C1 segment of cervical spinal cord (tissue), 14 donors: ENCODE measurements around the gene PTPRD.
"Not testable (repeated sequence)": the region's sequence is repeated elsewhere in the genome, so short reads cannot be mapped to it uniquely, and the experiment has no call there.

Experiments
- DNase-seq, 14 donors: peaks; one replicate each; lab custom pipeline; 2025; lab: John Stamatoyannopoulos, UW

PTPRD gene

DNA sequence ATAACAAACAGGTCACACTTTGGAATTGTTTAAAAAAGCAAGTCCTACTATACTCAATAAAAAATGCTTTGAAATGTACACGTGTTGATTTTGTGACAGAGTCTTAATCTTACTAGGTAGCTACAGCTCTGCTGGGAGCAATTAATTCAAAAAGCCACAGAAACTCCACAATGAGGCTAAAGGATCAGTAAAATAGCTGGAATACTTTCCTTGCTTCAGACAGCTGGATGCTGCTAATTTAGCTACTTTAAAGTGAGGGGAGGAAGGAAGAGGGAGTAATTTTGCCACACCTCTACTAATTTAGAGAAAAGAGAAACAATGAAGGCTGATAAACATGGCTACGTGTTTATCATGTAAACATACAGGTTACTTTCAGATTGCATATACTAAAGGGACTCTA, 1885.6 kb downstream of the PTPRD start:
- DNase-seq = no peak

DNA sequence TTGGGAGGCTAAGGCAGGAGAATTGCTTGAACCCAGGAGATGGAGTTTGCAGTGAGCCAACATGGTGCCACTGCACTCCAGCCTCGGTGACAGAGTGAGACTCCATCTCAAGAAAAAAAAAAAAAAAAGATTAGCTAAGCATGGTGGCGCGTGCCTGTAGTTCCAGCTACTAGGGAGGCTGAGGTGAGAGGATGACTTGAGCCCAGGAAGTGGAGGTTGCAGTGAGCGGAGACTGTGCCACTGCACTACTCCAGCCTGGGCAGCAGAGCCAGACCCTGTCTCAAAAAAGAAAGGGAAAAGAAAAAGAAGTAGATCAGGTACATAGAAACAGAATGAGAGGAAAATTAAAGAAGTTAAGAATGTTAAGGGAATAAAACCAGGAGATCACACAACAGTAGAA, 1886.1 kb downstream of the PTPRD start:
- no peak for DNase-seq

DNA sequence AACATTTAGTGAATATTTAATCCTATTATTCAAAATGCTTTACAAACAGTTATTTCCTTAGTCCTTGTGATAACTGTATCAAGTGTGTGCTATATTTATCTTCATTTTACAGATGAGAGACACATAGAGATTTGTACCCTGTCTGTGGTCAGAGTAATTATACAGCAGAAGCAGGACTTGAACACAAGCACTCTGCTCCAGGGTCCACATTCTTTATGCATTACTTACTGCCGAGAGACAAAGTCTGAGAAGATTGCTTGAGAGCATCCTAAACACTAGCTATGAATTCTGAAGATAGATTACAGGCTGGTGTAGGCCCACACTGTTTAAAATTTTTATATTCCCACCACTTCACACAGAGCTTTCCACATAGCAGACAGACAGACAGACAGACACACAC, 1887.2 kb downstream of the PTPRD start:
- no peak for DNase-seq

DNA sequence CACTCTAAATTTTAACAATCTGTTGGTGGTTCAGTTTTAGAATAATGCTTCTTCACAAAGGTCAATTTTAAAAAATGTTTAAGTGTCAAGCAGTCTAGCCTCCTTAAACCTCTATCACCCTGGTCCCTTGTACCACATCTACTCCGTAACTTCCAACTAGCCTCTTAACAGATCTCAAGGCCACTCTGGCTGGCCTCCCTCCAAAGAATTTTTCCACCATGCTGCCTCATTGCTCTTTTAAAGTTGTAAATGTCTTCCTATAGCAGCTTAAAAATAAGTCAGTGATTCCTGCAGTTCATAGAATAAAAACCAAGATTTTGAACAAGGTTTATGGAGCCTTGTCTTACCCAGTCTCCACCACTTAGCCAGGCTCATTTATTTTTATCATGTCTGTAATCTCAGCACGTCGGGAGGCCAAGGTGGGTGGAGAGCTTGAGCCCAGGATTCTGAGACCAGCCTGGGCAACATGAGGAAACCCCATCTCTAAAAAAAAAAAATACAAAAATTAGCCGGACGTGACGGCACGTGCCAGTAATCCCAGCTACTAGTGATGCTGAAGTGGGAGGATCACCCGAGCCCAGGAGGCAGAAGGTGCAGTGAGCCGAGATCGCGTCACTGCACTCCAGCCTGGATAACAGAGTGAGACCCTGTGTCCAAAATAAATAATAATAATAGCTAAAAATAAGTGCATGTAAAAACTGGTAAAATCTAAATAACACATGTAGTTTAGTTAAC, 1888.4 kb downstream of the PTPRD start:
- DNase-seq = peak in 1 of 14 donors; percentile 41

DNA sequence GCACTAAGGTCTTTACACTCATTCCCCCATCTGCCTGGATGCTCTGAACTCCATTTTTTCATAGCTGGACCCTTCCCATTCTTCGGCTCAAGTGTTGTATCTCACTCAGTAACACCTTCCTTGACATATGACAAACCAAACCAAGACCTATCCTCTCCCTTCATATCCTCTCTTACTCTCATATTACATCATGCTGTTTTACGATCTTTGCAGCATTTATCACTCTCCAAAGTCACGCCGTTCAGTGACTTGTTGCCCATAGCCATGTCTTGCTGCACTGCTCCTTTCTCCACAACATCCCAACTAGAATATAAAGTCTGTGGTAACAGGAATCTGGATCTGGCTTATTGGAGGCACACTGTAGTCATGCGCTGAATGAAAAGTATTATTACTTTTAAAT, 1889.6 kb downstream of the PTPRD start:
- DNase-seq = no peak

DNA sequence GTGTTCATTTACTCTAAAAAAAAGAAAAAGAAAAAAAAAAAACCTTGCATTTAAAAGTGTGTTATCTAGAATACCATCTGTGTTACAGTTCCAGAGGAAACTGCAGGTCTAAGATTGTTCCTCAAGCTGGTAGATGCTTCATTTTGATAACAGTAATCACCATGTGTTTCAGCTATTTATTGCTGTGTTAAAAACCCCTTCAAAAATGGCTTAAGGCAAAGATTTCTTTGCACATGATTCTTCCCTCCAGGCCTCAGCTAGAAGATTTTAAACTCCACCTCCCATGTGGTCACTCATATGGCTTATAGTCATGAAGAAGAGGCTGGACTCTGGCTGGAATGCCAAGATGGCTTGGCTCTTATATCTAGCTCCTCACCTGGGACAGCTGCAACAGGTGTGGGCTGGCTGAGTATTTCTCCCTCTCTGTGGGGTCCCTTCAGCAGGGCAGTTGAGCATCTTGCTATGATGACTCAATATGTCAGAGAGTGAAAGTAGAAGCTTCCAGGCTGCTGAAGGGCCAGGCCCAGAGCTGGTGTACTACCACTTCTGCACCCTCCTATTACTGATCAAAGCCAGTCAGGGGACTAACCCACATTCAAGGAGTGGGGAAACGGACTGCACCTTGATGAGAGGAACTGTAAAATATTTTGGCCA, 1892.8 kb downstream of the PTPRD start:
- DNase-seq = no peak

DNA sequence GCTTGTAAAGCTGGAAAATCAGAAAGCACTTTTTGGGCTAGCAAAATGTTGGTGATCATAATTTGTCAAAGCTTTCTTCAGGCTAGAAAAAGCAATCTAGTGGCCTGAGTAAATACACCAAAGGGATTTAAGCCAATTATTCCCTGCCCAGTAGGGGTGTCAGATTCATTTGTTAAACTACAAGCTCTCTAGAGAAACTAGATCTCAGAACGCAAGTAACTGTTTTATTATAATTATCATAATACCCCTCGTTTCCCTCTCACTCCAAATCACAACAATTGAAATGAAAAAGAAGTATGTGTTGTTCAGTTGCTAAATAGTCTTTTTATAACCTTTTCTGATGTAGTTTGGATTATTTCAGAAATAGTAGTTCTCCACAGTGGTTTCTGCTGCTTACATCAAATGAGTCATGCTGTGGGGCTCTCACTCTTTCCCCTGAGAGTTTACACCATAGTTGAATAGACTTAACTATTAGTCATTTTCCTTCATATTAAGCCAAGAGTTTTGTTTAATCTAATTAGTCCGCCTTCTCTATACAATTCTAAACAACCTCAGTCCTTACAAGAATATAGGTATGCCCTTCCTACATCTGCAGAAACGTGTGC, 1894.6 kb downstream of the PTPRD start:
- no peak for DNase-seq

DNA sequence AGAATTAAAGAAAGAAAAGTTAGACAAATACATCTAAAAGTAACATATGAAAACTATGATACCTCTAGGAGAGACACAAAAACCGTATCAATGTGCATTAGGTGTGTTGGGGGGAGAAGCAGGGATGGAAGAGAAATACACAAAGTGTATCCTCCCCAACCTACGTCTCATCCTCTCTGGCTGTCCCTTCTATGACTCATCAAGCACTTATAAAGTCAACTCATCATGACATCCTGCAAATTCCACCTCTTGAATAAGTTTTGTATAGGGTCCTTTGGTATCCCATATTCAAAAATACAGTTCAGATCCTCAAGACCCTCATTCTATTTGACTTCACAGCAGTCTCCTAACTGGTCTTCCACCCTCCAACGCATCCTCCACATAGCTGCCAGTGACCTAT, 1895.7 kb downstream of the PTPRD start:
- no peak for DNase-seq

DNA sequence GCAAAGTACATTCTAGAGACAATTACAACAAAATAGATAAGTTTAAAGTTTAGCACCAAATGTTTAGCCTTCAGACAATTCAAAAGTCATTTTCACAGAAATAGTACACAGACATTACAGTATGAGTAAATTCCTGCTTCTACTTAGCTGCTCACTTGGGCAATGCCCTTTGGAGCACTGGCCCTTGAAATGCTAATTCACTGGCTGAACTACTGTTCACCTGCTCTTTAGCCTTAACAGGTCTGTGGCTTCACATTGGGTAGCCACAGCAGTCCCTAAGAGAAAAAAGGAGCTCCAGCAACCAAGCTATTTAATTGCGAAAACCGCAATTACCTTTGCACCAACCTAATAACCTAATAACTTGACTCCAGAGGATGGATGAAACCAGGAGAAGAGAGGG, 1897.0 kb downstream of the PTPRD start:
- DNase-seq = no peak

DNA sequence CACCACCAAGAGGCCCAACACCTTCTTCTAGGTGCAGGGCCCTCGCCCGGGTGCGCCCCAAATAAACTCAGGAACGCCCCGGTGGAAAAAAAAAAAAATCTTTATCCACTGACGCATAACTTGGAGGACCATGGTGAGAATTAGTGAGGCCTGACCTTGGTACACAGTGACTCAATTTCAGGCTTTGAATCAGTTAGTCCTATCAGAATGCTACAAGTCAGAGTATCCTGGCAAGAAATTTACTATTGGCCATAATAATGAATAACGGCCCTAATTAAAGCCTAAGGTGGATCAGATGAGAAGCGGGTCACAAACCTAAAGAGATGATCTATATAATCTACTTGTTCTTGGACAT, 1899.0 kb downstream of the PTPRD start:
- no peak for DNase-seq

DNA sequence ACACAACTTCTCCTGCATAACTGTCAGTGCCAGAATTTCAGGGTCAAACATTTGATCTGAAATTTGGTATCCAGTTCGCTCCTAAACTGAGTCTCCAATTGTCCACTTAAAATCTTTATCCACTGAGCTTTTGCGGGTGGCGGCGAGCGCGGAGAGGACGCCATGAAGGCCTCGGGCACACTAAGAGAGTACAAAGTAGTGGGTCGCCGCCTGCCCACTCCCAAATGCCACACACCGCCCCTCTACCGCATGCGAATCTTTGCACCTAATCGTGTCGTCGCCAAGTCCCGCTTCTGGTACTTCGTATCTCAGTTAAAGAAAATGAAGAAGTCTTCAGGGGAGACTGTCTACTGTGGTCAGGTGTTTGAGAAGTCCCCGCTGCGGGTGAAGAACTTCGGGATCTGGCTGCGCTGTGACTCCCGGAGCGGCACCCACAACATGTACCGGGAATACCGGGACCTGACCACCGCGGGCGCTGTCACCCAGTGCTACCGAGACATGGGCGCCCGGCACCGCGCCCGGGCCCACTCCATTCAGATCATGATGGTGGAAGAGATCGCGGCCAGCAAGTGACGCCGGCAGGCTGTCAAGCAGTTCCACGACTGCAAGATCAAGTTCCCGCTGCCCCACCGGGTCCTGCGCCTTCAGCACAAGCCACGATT, 1899.5 kb downstream of the PTPRD start:
- DNase-seq = no peak

DNA sequence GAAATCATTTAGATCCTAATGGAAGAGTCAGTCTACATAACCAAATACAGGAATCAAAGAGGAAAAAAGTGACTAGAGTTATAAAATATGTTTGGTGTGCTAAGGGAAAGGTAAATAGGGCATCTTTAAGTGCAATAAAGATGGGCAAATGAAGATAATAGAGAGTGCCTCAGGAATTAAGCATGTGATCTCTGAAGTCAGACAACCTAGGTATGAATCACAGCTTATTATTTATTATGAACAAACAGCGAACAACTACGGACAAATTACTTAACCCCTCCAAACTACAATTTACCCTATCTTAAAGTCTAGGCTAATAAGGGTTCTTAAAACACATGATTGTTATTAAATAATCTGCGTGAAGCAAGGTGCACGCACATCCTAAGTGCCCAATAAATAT, 1903.1 kb downstream of the PTPRD start:
- DNase-seq = no peak

DNA sequence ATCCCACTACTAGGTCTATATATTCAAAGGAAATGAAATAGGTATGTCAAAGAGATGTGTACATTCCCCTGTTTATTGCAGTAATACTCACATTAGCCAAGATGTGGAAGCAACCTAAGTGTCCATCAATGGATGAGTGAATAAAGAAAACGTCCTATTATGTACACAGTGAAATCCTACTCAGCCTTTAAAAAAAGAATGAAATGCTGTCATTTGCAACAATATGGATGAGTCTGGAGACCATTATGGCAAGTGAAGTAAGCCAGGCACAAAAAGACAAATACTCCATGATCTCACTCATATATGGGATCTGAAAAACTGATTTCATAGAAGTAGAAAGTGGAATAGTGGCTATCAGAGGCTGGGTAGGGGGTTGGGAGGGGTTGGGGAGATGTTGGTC, 1904.1 kb downstream of the PTPRD start:
- DNase-seq = no peak

DNA sequence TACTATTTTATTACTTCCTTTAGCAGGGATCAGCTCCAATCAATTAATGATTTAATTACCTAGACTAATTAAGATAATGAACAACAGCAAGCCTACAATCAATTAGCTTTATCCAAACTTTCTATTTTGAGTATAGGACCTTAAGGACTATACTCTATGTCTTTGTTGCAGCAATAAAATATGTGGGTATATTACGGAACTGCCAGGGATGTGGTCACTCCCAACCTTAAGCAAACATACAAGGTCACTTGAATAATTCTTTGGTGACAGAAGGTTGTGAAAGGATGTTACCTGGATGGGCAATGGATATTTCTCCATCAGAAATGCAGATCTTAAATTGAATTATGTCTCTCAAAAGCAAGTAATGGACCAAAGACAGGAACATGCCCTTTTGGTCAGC, 1905.8 kb downstream of the PTPRD start:
- DNase-seq = no peak

DNA sequence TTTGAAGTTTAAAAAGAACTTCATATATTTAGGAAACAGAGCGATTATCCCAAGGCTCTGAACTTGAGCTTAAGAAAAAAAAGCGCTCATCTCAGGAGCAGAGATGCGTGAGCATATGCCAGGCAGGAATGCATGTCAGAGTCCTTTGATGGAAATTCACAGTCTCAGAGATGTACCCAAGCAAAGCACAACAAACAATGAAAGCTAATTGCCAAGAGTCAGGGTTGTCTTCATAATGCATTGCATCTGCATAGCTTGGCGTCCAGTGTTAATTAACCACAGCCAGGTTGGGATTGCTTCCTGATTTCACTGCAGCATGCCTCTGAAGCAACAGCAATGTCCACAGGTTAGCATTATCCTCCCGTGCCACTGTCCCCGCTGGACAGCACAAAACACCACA, 1906.3 kb downstream of the PTPRD start:
- peak in 1 of 14 donors; percentile 58 for DNase-seq

DNA sequence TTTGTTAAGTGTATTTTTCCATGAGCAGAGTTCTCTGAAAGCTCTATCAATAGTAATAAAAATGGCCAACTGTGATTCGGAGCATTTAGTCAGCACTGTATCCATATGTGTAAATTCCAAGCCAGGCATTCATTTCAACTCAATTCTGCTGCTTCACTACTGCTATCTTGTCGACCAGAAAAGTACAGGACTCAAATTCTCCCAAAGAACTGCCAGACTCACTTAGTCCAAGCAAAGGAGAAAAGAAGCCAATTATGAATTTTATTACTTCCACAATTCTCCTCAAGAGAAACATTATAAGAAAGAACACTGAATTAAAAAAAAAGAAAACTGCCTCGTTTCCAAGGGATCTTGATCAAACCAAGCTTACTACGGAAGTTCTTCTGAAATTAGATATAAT, 1906.9 kb downstream of the PTPRD start:
- peak in 1 of 14 donors; percentile 28 for DNase-seq

DNA sequence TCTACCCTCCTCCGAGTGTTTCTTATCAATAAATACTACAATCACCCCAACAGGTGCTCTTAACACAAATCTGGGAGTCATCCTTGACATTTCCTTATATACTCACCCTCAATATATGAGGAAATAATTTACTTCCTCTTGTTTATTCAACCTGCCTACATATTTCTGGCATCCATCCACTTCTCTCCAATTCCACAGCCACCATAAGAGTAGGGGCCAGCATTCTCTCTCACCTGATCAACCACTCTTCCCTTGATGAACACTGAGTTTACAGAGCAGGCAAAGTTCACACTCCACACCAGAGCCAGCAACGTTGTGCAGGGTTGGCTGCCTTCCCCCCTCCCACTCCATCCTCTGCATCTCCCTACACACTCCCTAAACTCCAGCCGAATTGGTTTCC, 1908.9 kb downstream of the PTPRD start:
- no peak for DNase-seq

DNA sequence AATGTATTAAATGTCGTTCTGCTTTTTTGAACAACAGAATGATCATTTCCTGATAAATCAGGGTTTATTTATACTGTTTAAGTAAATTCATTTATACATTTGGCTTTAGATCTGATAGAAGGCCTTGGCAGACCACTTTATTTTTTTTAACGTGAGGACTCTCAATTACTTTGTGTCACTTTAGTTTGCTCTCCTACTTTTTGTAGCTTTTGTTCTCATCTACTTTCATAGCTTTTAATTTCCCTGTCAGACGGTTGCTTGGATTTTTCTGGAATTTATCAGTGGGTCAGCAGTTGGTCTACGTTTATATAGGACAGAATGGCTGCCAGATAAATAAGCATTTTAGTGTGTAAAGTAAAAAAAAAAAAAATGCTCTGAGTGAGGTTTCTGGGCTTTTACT, 1910.9 kb downstream of the PTPRD start:
- no peak for DNase-seq

DNA sequence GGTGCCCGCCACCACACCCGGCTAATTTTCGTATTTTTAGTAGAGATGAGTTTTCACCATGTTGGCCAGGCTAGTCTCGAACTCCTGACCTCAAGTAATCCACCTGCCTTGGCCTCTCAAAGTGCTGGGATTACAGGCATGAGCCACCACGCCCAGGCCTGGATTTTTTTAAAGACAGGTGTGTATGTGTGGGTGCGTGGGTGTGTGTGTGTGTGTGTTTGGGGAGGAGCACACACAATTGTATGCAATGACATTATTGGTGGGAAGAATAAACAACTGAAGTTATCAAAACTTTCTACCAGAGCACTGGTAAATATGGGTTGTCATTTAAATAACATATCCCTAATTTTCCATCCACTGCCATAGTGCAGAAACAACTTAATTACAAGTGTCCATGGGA, 1915.2 kb downstream of the PTPRD start:
- not testable (repeated sequence) for DNase-seq

DNA sequence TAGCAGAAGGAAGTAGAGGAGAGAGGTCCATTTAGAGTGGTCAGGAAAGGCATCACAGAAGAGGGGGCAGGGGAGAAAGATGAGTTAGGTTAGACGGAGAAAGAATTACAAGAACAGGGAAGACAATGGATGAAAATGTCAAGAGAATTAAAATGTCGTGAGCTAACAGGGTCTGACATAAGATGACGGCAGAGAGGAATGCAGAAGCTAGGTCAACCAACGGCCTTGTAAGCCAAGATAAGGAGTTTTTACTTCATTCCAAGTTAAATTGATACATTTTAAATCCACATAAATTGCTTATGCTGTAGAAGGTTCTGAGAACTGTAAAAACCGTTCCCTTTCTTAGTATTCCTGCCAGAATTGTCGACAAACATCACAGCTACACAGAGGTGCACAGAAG, 1916.3 kb downstream of the PTPRD start:
- DNase-seq = no peak

DNA sequence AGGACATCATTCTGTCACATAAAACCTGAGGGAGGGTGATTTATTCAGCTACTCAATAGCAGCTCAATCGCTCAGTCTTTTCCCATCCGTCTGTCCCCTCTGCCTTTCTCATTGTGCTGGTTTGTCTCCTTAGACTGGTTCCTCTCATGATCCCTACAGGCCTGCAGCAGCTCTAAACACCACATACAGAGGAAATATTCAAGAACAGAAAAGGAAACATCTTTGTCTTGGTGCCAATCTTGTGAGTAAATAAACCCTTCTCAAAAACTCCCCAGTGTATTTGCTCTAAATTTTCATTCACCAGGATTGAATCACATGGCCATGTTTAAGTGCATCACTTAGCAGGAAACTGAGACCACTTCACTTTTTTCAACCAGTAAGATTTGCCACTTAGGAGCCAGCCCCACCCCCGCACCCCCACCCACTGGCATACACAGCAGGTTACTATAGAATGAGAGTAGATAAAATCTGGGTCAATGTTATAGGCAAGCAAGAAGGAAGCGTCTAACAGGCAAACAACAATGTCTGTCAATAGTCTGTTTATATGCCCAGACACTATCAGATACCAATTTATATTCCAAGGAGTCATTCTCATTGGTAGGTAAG, 1917.7 kb downstream of the PTPRD start:
- peak in 1 of 14 donors; percentile 27 for DNase-seq

DNA sequence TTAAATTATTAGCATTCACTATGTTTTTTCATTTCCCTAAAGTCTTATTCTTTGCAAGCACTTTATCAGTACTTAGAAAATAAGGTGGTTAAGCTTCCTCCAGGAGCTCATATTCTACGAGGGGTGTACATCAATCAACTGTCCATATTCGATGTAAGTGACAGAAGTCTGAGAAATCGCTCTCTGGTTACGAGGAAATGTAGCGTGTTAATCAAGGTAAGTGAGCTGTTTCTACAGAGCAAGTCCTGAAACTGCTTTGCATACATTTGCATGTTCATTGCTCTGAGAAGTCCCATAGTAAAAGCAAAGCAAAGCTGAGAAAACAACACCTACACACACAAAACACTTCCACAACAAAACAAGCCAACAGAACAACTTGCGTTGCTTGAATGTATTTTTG, 1919.3 kb downstream of the PTPRD start:
- DNase-seq = no peak
